Midbrain (tissue), 1 donor: ENCODE data around the gene CST3.
"Not testable (repeated sequence)": the region's sequence is repeated elsewhere in the genome, so short reads cannot be mapped to it uniquely, and the experiment has no call there.

Source experiments
- DNase-seq: peaks from one replicate; lab custom pipeline; 2025; lab: John Stamatoyannopoulos, UW

CST3 gene

GRCh38 chr20:23628402-23629016 lies 9.2 kb downstream of the CST3 start:
- DNase-seq = no peak

- no peak for DNase-seq
These were observed 10.3 kb downstream of the CST3 start for GRCh38 chr20:23627501-23627900.

- DNase-seq = no peak
These were observed 11.6 kb downstream of the CST3 start for GRCh38 chr20:23626040-23626620.

- DNase-seq = no peak
These were observed 12.4 kb downstream of the CST3 start for GRCh38 chr20:23625236-23625964.

- DNase-seq = no peak
These were observed 13.4 kb downstream of the CST3 start for GRCh38 chr20:23624324-23624691.

- DNase-seq = no peak
These were observed 14.0 kb downstream of the CST3 start for GRCh38 chr20:23623666-23624323.

GRCh38 chr20:23622839-23623343 lies 14.9 kb downstream of the CST3 start:
- no peak for DNase-seq

GRCh38 chr20:23622401-23622800 lies 15.4 kb downstream of the CST3 start:
- DNase-seq = not testable (repeated sequence)

- not testable (repeated sequence) for DNase-seq
These were observed 16.9 kb downstream of the CST3 start for GRCh38 chr20:23620670-23621386.

GRCh38 chr20:23614163-23614562 lies 23.6 kb downstream of the CST3 start:
- no peak for DNase-seq

- DNase-seq = peak; percentile 28
These were observed 24.1 kb downstream of the CST3 start for GRCh38 chr20:23613676-23614075.

- DNase-seq = peak; percentile 57
These were observed 25.4 kb downstream of the CST3 start for GRCh38 chr20:23612396-23612795.

GRCh38 chr20:23609486-23610109 lies 28.2 kb downstream of the CST3 start:
- no peak for DNase-seq

- DNase-seq = no peak
These were observed 29.4 kb downstream of the CST3 start for GRCh38 chr20:23608251-23608846.

GRCh38 chr20:23607497-23608245 lies 30.1 kb downstream of the CST3 start:
- DNase-seq = no peak

- DNase-seq = peak; percentile 63
These were observed 31.1 kb downstream of the CST3 start for GRCh38 chr20:23606652-23607049.

GRCh38 chr20:23605867-23606651 lies 31.7 kb downstream of the CST3 start, which contains the start of gene CST9:
Gene CST9 (minus strand): TSS chr20:23605917. CDS start chr20:23605864, 53 bp downstream.
- no peak for DNase-seq

- no peak for DNase-seq
These were observed 33.4 kb downstream of the CST3 start for GRCh38 chr20:23604306-23604705.

- DNase-seq = no peak
These were observed 34.4 kb downstream of the CST3 start for GRCh38 chr20:23603321-23603720.
